ENCODE measurements around the gene SEC31A.
"Not testable (repeated sequence)": the region's sequence is repeated elsewhere in the genome, so short reads cannot be mapped to it uniquely, and the experiment has no call there.

The SEC31A gene

GRCh38 chr4:82820689-82821088 lies 70.3 kb downstream of the SEC31A start:
- TF ChIP-seq CTCF (IDR thresholded peaks at IDR 0.05; ENCODE audit: low read length) (no peak), EZH2 (IDR thresholded peaks at IDR 0.05; ENCODE audit: borderline replicate concordance, low read length) (no peak)

GRCh38 chr4:82818664-82819662 lies 72.0 kb downstream of the SEC31A start:
- H3F3A ChIP-seq (ENCODE audit: insufficient read depth, low read length) = no peaks in the 10 kb centered on the region
- no peak overlapping the region for H3K9ac ChIP-seq (ENCODE audit: low read length)
- TF ChIP-seq CTCF (IDR thresholded peaks at IDR 0.05; ENCODE audit: low read length) = no peak
- TF ChIP-seq EZH2 (IDR thresholded peaks at IDR 0.05; ENCODE audit: borderline replicate concordance, low read length) = no peak
- H3K27me3 ChIP-seq (ENCODE audit: insufficient read depth, low read length) = no peaks in the 10 kb centered on the region
- H3K9me2 ChIP-seq (ENCODE audit: low read depth, low read length) = no peaks in the 10 kb centered on the region
- no peak overlapping the region for H3K4me2 ChIP-seq (ENCODE audit: low read length)
- H3K4me3 ChIP-seq (ENCODE audit: low read depth, low read length, poor library complexity, severe bottlenecking) = no peak overlapping the region
- no peaks in the 10 kb centered on the region for H3K4me1 ChIP-seq (ENCODE audit: insufficient read depth, low read length, severe bottlenecking)
- no peak overlapping the region for H3K27ac ChIP-seq (ENCODE audit: low read depth, low read length, poor library complexity, severe bottlenecking)
- peaks cover 64% of the 10 kb centered on the region for H3K36me3 ChIP-seq (ENCODE audit: insufficient read depth, low read length)
- no peaks in the 10 kb centered on the region for H4K20me1 ChIP-seq (ENCODE audit: insufficient read depth, low read length)
- no peak overlapping the region for H2AFZ ChIP-seq (ENCODE audit: low read length)
- no peaks in the 10 kb centered on the region for H3K79me2 ChIP-seq (ENCODE audit: insufficient read depth, low read length)
- no peaks in the 10 kb centered on the region for H3K9me3 ChIP-seq (ENCODE audit: low read length)

More at GRCh38 chr4:82820689-82821088, 70.3 kb downstream of the SEC31A start:
- H3K9ac ChIP-seq (ENCODE audit: low read length) = no peak overlapping the region
- H3K79me2 ChIP-seq (ENCODE audit: insufficient read depth, low read length) = no peaks in the 10 kb centered on the region
- H3K9me3 ChIP-seq (ENCODE audit: low read length) = no peaks in the 10 kb centered on the region
- H3K4me1 ChIP-seq (ENCODE audit: insufficient read depth, low read length, severe bottlenecking) = no peaks in the 10 kb centered on the region
- no peak overlapping the region for H3K4me2 ChIP-seq (ENCODE audit: low read length)
- no peaks in the 10 kb centered on the region for H4K20me1 ChIP-seq (ENCODE audit: insufficient read depth, low read length)
- H3K4me3 ChIP-seq (ENCODE audit: low read depth, low read length, poor library complexity, severe bottlenecking) = no peak overlapping the region
- no peaks in the 10 kb centered on the region for H3K27me3 ChIP-seq (ENCODE audit: insufficient read depth, low read length)
- H3F3A ChIP-seq (ENCODE audit: insufficient read depth, low read length) = no peaks in the 10 kb centered on the region
- no peak overlapping the region for H2AFZ ChIP-seq (ENCODE audit: low read length)
- no peak overlapping the region for H3K27ac ChIP-seq (ENCODE audit: low read depth, low read length, poor library complexity, severe bottlenecking)
- H3K36me3 ChIP-seq (ENCODE audit: insufficient read depth, low read length) = peaks cover 79% of the 10 kb centered on the region
- no peaks in the 10 kb centered on the region for H3K9me2 ChIP-seq (ENCODE audit: low read depth, low read length)

- H3K4me3 ChIP-seq (ENCODE audit: low read depth, low read length, poor library complexity, severe bottlenecking); H3K4me1 ChIP-seq (ENCODE audit: insufficient read depth, low read length, severe bottlenecking); H4K20me1 ChIP-seq (ENCODE audit: insufficient read depth, low read length); H3K27me3 ChIP-seq (ENCODE audit: insufficient read depth, low read length); H3K4me2 ChIP-seq (ENCODE audit: low read length); H3K79me2 ChIP-seq (ENCODE audit: insufficient read depth, low read length); H3K9ac ChIP-seq (ENCODE audit: low read length); H3K27ac ChIP-seq (ENCODE audit: low read depth, low read length, poor library complexity, severe bottlenecking); H3K9me3 ChIP-seq (ENCODE audit: low read length); H2AFZ ChIP-seq (ENCODE audit: low read length); H3F3A ChIP-seq (ENCODE audit: insufficient read depth, low read length); H3K9me2 ChIP-seq (ENCODE audit: low read depth, low read length): not testable (repeated sequence)
- peaks cover 45% of the 10 kb centered on the region for H3K36me3 ChIP-seq (ENCODE audit: insufficient read depth, low read length)
Measured at GRCh38 chr4:82816874-82817273, 74.1 kb downstream of the SEC31A start.

Data from OCI-LY1 (cell line).